Medulla oblongata (tissue), 1 donor: Measurements from ENCODE around the gene CTNNA2.
A peak's percentile ranks its signal among the peaks of the same experiment; 100 is the strongest.

Experiments used
- DNase-seq: peaks from one replicate; pipeline ENCODE4 v3.0.0-alpha.2; 2015; ENCODE audit errors: extremely low spot score

CTNNA2 gene

GRCh38 chr2:80259292-80259691 is 746.4 kb downstream of the CTNNA2 start:
- no peak for DNase-seq

GRCh38 chr2:80266231-80266630 is 753.4 kb downstream of the CTNNA2 start:
- DNase-seq = no peak

- DNase-seq = no peak
Measured at GRCh38 chr2:80269806-80270205, 757.0 kb downstream of the CTNNA2 start.

- DNase-seq = no peak
Measured at GRCh38 chr2:80280598-80280997, 767.7 kb downstream of the CTNNA2 start.

- no peak for DNase-seq
Measured at GRCh38 chr2:80281049-80281448, 768.2 kb downstream of the CTNNA2 start.

GRCh38 chr2:80288576-80288975 is 775.7 kb downstream of the CTNNA2 start:
- peak; percentile 93 for DNase-seq

- DNase-seq = no peak
Measured at GRCh38 chr2:80291656-80292055, 778.8 kb downstream of the CTNNA2 start.

GRCh38 chr2:80292474-80292873 is 779.6 kb downstream of the CTNNA2 start:
- no peak for DNase-seq

GRCh38 chr2:80293039-80293438 is 780.2 kb downstream of the CTNNA2 start:
- peak; percentile 92 for DNase-seq

- no peak for DNase-seq
Measured at GRCh38 chr2:80298954-80299353, 786.1 kb downstream of the CTNNA2 start.

- no peak for DNase-seq
Measured at GRCh38 chr2:80299661-80300060, 786.8 kb downstream of the CTNNA2 start.

- DNase-seq = no peak
Measured at GRCh38 chr2:80300346-80300745, 787.5 kb downstream of the CTNNA2 start.

- DNase-seq = no peak
Measured at GRCh38 chr2:80300954-80301353, 788.1 kb downstream of the CTNNA2 start.

- no peak for DNase-seq
Measured at GRCh38 chr2:80302001-80302313, 789.1 kb downstream of the CTNNA2 start.

- no peak for DNase-seq
Measured at GRCh38 chr2:80302314-80303005, 789.6 kb downstream of the CTNNA2 start.

- DNase-seq = no peak
Measured at GRCh38 chr2:80303006-80303908, 790.4 kb downstream of the CTNNA2 start.

GRCh38 chr2:80303909-80304837 is 791.3 kb downstream of the CTNNA2 start, which contains the start of gene LRRTM1:
Gene LRRTM1, minus strand, starts transcription at chr2:80304752. Its CDS starts 933 bp downstream, at chr2:80303819.
- no peak for DNase-seq

GRCh38 chr2:80311304-80311703 is 798.5 kb downstream of the CTNNA2 start:
- DNase-seq = no peak

GRCh38 chr2:80312282-80312839 is 799.5 kb downstream of the CTNNA2 start:
- no peak for DNase-seq

- peak; percentile 8 for DNase-seq
Measured at GRCh38 chr2:80322311-80322920, 809.6 kb downstream of the CTNNA2 start.

- DNase-seq = no peak
Measured at GRCh38 chr2:80322958-80323357, 810.1 kb downstream of the CTNNA2 start.
